Pancreas (tissue), 10 donors: ENCODE results near the gene CHRNA9. TPM values are rescaled to one million over a fixed set of nuclear protein-coding genes. Genes with fewer than 3 reads are reported as not detected.

Experiments used
- ATAC-seq, 4 donors: fragments of 200-7000 bp; cut with Tn5 transposase; one replicate each; pipeline versions ENCODE4 v1.8.0 to v1.9.1; 2020; ENCODE audit warnings: mild to moderate bottlenecking in 4 of 4, moderate library complexity in 4 of 4
- DNase-seq, 6 donors: peaks; one replicate each; pipeline ENCODE4 v3.0.0-alpha.2; 2020
- FAIRE-seq: peaks from 2 replicates; lab custom pipeline; 2012; peaks lifted over from hg19 to GRCh38; lab: Jason Lieb, UNC
- H3K27ac ChIP-seq, 4 donors: fragments of 200-600 bp; sonication (generic); 1 replicate in 3 of 4; 2 replicates in 1 of 4; pipeline versions ENCODE4 v1.5.0 to v1.8.0; 2020
- H3K27me3 ChIP-seq, 4 donors: fragments of 200-600 bp; one replicate each; pipeline ENCODE4 v1.8.0; 2021
- H3K36me3 ChIP-seq, 3 donors: fragments of 200-600 bp; sonication (generic) in 1 of 3; one replicate each; pipeline versions ENCODE4 v1.5.0 to v1.8.0; 2020 to 2021
- H3K4me1 ChIP-seq, 3 donors: fragments of 200-600 bp; one replicate each; pipeline ENCODE4 v1.8.0; 2021
- H3K4me3 ChIP-seq, 4 donors: fragments of 200-600 bp; sonication (generic) in 2 of 4; one replicate each; pipeline versions ENCODE4 v1.5.0 to v1.8.0; 2020 to 2021
- H3K9me3 ChIP-seq, 4 donors: fragments of 200-600 bp; one replicate each; pipeline ENCODE4 v1.8.0; 2021
- WGBS, 2 donors: extraction: QIAGEN DNeasy Blood & Tissue Kit; methylation state at CpG; one replicate each; pipeline ENCODE4 v1.1.7; 2013; 5-methylcytosine and 5-hydroxymethylcytosine counted together
- intact Hi-C, 3 donors: fragments of 100-400 bp; cut with DNase I; formaldehyde crosslinking; loops; one replicate each; pipeline versions ENCODE4 v1.11.1 to v1.14.2; 2022
- polyA plus RNA-seq, 2 donors: library from polyadenylated mRNA; stranded (reverse); fragments of 200-250 nt; gene quantifications; one replicate each; pipeline ENCODE4 v1.2.3, GENCODE V29; 2013
- total RNA-seq, 6 donors: library from RNA; stranded (reverse); fragmentation: NEBNext Ultra II Directional in 4 of 6; extraction: Animal tissue kit (Norgen Biotek cat#: 25700) in 4 of 6; gene quantifications; one replicate each; pipeline versions ENCODE4 v1.2.1 to v1.2.4, GENCODE V29; 2021 to 2023
- TF ChIP-seq, protein P1 (sequence below), 4 donors: fragments of 200-600 bp; sonication (generic) in 3 of 4; IDR thresholded peaks; one replicate each; pipeline versions ENCODE4 v1.5.0 to v1.8.0; 2021; ENCODE audit warnings: antibody characterized with exemption in 4 of 4
- donor health status: healthy with polysubstance abuse.
- donor health status: DM: no; HTN: no; CAD: no; lungs with moderate emphysema.
- donor health status: DM: no; HTN: no; CAD: no.
- donor health status: control.
- donor health status: control.
- donor health status: Bipolar disorder and iron deficiency.
- donor health status: DM: yes; HTN: yes; CAD: no.
- donor health status: DM: no; HTN: no; CAD: no.
- donor health status: DM: no; HTN: no; CAD: no.
- donor health status: DM: yes; HTN: yes; CAD: no.

The CHRNA9 gene
- total and polyA plus RNA-seq, 8 donors: not detected

DNA sequence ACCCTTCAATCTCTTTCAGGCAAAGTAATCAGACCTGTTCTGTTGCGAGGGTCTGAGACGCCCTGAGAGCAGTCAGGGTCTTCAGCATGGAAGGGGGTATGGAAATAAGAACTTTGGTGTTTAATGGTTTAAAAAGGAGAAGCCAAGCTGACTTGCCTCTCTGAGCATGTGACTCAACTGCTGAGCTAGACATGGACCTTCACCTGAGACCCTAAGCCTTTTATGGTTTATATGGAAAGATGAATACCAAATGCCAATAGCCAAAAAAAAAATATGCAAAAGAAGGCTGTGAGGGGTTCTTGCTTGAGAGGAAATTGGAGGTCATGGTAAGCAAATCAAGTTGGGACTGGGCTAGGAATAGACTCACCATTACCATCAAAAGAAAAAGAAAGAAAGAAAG lies 30.6 kb downstream of the CHRNA9 start:
- intact Hi-C loops: no loop called here
- TF ChIP-seq, protein P1, sequence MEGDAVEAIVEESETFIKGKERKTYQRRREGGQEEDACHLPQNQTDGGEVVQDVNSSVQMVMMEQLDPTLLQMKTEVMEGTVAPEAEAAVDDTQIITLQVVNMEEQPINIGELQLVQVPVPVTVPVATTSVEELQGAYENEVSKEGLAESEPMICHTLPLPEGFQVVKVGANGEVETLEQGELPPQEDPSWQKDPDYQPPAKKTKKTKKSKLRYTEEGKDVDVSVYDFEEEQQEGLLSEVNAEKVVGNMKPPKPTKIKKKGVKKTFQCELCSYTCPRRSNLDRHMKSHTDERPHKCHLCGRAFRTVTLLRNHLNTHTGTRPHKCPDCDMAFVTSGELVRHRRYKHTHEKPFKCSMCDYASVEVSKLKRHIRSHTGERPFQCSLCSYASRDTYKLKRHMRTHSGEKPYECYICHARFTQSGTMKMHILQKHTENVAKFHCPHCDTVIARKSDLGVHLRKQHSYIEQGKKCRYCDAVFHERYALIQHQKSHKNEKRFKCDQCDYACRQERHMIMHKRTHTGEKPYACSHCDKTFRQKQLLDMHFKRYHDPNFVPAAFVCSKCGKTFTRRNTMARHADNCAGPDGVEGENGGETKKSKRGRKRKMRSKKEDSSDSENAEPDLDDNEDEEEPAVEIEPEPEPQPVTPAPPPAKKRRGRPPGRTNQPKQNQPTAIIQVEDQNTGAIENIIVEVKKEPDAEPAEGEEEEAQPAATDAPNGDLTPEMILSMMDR (IDR thresholded peaks at IDR 0.05): no peak
- Histone ChIP-seq H3K4me3 (no peak overlapping the region), H3K9me3 (no peaks in the 10 kb centered on the region), H3K27ac (no peak overlapping the region), H3K27me3 (no peaks in the 10 kb centered on the region), H3K36me3 (no peaks in the 10 kb centered on the region), H3K4me1 (peaks cover 0 to 14% (median 7%) of the 10 kb centered on the region in 3 donors)
- ATAC-seq (no peak), FAIRE-seq (no peak), DNase-seq (no peak)
- WGBS, 2 donors: 80 to 92% methylated on average over 2 of the region's 2 CpGs

DNA sequence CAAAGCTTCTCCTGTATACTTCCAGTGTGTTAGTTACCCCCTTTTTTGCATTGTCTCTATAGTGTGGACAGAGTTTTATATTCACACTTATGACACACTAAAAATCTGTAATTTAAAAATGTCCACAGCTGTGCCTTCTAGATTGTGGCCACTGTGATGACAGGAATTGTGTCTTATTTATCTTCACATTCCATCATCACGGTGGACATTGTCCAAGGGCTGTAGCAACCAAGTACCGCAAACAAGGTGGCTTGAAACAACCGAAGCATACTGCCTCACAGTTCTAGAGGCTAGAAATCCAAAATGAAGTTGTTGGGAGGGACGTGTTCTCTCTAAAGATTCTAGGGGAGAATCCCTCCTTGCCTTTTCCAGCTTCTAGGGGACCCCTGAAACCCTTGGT lies 32.3 kb downstream of the CHRNA9 start:
- TF ChIP-seq, protein P1 (IDR thresholded peaks at IDR 0.05): no peak
- no peak overlapping the region for H3K4me3 ChIP-seq
- H3K4me1 ChIP-seq: peaks cover 0 to 14% (median 7%) of the 10 kb centered on the region in 3 donors
- no peaks in the 10 kb centered on the region for H3K9me3 ChIP-seq
- no peak overlapping the region for H3K27ac ChIP-seq
- FAIRE-seq (no peak), ATAC-seq (no peak), DNase-seq (no peak)
- intact Hi-C loops: no loop called here
- WGBS, 2 donors: 78 to 81% methylated on average over 4 of the region's 4 CpGs
- no peaks in the 10 kb centered on the region for H3K36me3 ChIP-seq
- H3K27me3 ChIP-seq: no peaks in the 10 kb centered on the region

DNA sequence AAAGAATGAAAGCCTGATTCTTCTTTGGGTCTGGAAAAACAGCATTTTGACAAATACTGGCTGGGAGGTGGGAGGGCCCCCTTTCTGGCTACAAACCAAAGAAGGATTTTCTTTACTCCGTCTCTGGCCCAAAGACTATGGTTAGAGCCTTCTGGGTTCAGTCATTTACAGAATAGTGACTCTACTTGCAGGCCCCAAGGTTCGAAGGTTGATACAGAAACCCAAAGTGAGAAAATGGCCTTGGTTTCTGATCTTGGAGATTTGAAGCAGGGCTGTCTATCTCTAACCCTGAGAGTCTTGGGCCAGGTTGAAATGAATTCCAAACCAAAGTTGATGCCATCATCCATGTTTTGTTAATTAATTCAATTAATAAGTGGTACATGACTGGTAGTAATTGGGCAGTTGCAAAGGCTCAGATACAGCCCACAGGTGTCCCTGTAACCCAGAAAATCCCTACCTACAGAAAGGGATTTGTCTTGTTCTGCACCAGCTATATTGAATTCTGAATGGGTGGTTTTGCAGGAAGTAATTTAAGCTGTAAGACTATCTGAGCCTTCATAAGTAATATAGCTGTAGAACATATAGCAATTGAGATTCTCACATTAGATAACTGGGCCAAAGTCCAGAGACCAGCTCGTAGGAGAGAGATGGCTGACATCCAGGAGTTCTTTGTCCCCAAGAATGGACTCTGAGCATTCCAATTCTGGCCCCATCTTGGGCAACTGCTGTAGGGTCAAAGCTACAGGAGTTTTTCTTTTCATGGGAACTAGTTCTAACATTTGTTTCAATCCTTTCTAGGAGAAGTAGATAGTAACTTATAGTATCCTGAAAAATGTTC lies 34.5 kb downstream of the CHRNA9 start:
- H3K4me3 ChIP-seq: no peak overlapping the region
- 29 to 33% methylated on average over 3 of the region's 3 CpGs for WGBS, 2 donors
- H3K4me1 ChIP-seq: peaks cover 0 to 7% (median 5%) of the 10 kb centered on the region in 3 donors
- ATAC-seq (peak; percentile 59 to 89 (median 72)), FAIRE-seq (peak; percentile 60), DNase-seq (no peak)
- H3K9me3 ChIP-seq: no peaks in the 10 kb centered on the region
- H3K27ac ChIP-seq: no peak overlapping the region
- intact Hi-C loops: no loop called here
- H3K36me3 ChIP-seq: no peaks in the 10 kb centered on the region
- no peaks in the 10 kb centered on the region for H3K27me3 ChIP-seq
- TF ChIP-seq, protein P1 (IDR thresholded peaks at IDR 0.05): no peak

DNA sequence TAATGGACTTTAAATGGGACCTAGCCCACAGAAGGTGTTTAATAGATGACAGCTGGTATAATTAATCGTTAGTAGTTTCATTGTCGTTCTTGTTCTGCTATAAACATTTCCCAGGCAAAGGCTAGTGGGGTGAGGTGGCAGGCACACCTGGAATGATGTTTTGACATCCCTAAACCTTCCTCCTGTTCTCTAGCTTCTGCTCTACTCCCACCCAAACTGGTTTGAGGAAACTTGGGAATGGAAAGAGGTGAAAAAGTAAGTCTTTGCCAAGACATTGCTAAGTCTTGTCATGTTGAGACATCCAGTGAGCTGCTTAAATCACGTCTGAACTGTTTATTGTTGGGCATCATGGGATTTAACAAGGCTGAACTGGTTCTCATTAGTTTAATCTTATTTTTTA lies 37.5 kb downstream of the CHRNA9 start:
- intact Hi-C loops: no loop called here
- H3K27me3 ChIP-seq: no peaks in the 10 kb centered on the region
- H3K27ac ChIP-seq: no peak overlapping the region
- DNase-seq (no peak), FAIRE-seq (no peak), ATAC-seq (no peak)
- no peaks in the 10 kb centered on the region for H3K9me3 ChIP-seq
- TF ChIP-seq, protein P1 (IDR thresholded peaks at IDR 0.05): no peak
- H3K4me1 ChIP-seq: peaks cover 0 to 7% (median 5%) of the 10 kb centered on the region in 3 donors
- 53 to 67% methylated on average over 3 of the region's 3 CpGs for WGBS, 2 donors
- no peaks in the 10 kb centered on the region for H3K36me3 ChIP-seq
- no peak overlapping the region for H3K4me3 ChIP-seq

DNA sequence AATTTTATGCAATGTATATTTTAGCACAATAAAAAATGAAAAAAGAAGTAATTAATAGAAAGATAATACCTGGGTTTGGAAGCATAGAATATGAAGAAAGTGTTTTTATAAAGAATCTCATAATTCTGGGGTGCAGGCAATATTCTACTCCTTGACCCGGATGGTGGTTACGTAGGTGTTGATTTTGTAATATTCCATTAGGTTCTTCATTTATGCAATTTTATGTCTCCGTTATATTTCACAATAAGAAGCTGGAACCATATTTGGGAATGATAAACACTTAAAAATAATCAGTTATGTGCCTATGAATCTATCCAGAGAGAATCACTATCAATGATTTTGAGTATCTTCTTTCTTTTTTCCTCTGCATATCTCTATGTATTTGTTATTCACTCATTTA lies 38.5 kb downstream of the CHRNA9 start:
- FAIRE-seq: no peak
- TF ChIP-seq, protein P1 (IDR thresholded peaks at IDR 0.05): no peak
- H3K4me1 ChIP-seq: peaks cover 0 to 7% (median 5%) of the 10 kb centered on the region in 3 donors
- no peaks in the 10 kb centered on the region for H3K36me3 ChIP-seq
- no peak for ATAC-seq
- H3K9me3 ChIP-seq: no peaks in the 10 kb centered on the region
- WGBS, 2 donors: 94 to 96% methylated on average over 3 of the region's 3 CpGs
- H3K4me3 ChIP-seq: no peak overlapping the region
- intact Hi-C loops: no loop called here
- H3K27me3 ChIP-seq: no peaks in the 10 kb centered on the region
- H3K27ac ChIP-seq: no peak overlapping the region
- no peak for DNase-seq
